Lower leg skin (tissue), 3 donors: ENCODE data around the gene OTULINL.

ENCODE experiments used
- POLR2A ChIP-seq, 2 donors: fragments of 450-650 bp; IDR thresholded peaks; one replicate each; pipeline ENCODE4 v1.6.1; 2016 to 2017; ENCODE audit warnings: antibody characterized with exemption in 2 of 2, mild to moderate bottlenecking in 1 of 2, moderate library complexity in 1 of 2
- TF ChIP-seq, protein P1 (sequence below), 3 donors: fragments of 450-650 bp; IDR thresholded peaks; one replicate each; pipeline ENCODE4 v1.5.1; 2016; ENCODE audit warnings: antibody characterized with exemption in 3 of 3, mild to moderate bottlenecking in 3 of 3, moderate library complexity in 2 of 3

DNA sequence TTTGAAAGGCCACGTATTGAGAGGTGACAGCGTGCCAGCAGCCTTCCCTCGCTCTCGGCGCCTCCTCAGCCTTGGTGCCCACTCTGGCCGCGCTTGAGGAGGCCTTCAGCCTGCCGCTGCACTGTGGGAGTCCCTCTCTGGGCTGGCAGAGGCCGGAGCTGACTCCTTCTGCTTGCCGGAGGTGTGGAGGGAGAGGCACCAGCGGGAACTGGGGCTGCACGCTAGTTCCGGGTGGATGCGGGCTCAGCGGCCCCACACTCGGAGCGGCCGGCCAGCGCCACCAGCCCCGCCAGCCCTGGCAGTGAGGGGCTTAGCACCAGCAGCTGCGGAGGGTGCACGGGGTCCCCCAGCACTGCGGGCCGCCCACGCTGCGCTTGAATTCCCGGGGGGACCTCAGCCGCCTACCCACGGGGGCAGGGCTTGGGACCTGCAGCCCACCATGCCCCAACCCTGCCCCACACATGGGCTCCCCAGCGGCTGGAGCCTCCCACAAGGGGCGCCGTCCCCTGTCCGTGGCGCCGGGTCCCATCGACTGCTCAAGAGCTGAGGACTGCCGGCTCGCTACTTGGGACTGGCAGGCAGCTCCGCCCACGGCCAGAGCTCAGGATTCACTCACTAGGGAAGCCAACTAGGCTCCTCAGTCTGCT lies 4.4 kb upstream of the OTULINL start:
- TF ChIP-seq, protein P1, sequence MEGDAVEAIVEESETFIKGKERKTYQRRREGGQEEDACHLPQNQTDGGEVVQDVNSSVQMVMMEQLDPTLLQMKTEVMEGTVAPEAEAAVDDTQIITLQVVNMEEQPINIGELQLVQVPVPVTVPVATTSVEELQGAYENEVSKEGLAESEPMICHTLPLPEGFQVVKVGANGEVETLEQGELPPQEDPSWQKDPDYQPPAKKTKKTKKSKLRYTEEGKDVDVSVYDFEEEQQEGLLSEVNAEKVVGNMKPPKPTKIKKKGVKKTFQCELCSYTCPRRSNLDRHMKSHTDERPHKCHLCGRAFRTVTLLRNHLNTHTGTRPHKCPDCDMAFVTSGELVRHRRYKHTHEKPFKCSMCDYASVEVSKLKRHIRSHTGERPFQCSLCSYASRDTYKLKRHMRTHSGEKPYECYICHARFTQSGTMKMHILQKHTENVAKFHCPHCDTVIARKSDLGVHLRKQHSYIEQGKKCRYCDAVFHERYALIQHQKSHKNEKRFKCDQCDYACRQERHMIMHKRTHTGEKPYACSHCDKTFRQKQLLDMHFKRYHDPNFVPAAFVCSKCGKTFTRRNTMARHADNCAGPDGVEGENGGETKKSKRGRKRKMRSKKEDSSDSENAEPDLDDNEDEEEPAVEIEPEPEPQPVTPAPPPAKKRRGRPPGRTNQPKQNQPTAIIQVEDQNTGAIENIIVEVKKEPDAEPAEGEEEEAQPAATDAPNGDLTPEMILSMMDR (IDR thresholded peaks at IDR 0.05) = no peak
- TF ChIP-seq POLR2A (IDR thresholded peaks at IDR 0.05) = no peak
